Mononuclear cell (primary cell): Measurements from ENCODE around the gene DIS3L2. TPM values are rescaled to one million over a fixed set of nuclear protein-coding genes. Genes with fewer than 3 reads are reported as not detected.
"Not testable (repeated sequence)": the region's sequence is repeated elsewhere in the genome, so short reads cannot be mapped to it uniquely, and the experiment has no call there.

ENCODE experiments used
- H3K27me3 ChIP-seq: 2 replicates; pipeline ENCODE4 v1.6.0; 2011; ENCODE audit warnings: low read length, control low read depth; ENCODE audit not compliant: insufficient read depth
- H3K4me1 ChIP-seq: 2 replicates; pipeline ENCODE4 v1.5.1; 2011; ENCODE audit warnings: mild to moderate bottlenecking, low read length, control low read depth; ENCODE audit not compliant: insufficient read depth
- H3K4me3 ChIP-seq: 2 replicates; pipeline ENCODE4 v1.5.1; 2011; ENCODE audit warnings: mild to moderate bottlenecking, low read length, moderate library complexity
- H3K9me3 ChIP-seq: 2 replicates; pipeline ENCODE4 v1.5.1; 2011; ENCODE audit warnings: low read depth, mild to moderate bottlenecking, control low read depth, low read length
- total RNA-seq: library from RNA; depleted of rRNA; stranded (reverse); fragments of >200 nt; gene quantifications from one replicate; pipeline ENCODE4 v1.2.3, GENCODE V29; 2012

Gene DIS3L2
- total RNA-seq, 1 donor: 26.8 TPM

DNA sequence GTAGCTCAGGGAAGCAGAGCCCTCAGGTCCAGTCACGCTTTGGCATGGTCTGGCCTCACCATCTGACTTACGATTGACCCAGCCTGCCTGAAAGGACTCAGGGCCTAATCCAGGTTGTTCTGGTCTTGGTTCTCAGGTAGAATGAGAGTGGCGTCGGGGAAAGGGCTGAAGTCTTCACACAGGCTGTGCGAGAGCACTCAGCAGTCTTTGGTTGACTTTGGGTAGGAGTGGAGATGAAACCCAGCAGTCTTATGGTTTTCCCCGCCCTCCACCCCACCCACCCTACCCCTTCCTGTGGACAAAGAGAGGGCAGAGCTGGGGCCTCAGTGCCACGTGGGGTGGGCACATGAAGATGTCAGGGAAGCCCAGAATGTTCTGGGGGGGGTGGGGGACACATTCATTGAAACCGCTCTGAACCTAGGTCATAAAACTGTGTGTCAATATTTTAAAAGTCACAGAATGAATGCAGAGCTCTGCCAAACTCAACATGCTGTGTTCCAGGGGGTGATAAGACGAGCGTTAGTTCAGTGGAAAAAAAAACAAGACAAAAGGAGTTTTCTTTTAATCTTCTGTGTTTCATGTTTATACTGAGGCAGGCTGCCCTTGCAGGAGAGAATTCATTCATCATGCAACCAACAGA is 358.4 kb downstream of the DIS3L2 start:
- Histone ChIP-seq H3K4me1 (peaks cover 80% of the 10 kb centered on the region), H3K27me3 (no peaks in the 10 kb centered on the region), H3K4me3 (no peak overlapping the region), H3K9me3 (no peaks in the 10 kb centered on the region)

DNA sequence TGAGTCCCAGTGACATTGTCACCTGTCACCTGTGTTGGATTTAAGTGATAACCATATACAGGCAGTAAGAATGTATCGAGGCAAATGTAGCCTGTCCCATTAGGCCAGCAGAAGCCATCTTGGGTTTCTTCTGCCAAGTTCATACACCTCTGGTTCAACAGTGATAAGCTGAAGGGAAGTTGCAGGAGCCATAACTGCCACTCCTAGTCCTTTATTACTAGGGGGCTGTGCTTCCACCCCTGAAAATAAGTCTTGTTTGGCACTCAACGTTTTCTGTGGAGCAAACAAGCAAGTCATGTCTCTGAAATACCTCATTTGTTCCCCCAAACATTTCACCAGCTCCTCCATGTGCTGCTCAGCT is 358.9 kb downstream of the DIS3L2 start:
- peaks cover 75% of the 10 kb centered on the region for H3K4me1 ChIP-seq
- no peaks in the 10 kb centered on the region for H3K9me3 ChIP-seq
- H3K4me3 ChIP-seq: no peak overlapping the region
- H3K27me3 ChIP-seq: no peaks in the 10 kb centered on the region

DNA sequence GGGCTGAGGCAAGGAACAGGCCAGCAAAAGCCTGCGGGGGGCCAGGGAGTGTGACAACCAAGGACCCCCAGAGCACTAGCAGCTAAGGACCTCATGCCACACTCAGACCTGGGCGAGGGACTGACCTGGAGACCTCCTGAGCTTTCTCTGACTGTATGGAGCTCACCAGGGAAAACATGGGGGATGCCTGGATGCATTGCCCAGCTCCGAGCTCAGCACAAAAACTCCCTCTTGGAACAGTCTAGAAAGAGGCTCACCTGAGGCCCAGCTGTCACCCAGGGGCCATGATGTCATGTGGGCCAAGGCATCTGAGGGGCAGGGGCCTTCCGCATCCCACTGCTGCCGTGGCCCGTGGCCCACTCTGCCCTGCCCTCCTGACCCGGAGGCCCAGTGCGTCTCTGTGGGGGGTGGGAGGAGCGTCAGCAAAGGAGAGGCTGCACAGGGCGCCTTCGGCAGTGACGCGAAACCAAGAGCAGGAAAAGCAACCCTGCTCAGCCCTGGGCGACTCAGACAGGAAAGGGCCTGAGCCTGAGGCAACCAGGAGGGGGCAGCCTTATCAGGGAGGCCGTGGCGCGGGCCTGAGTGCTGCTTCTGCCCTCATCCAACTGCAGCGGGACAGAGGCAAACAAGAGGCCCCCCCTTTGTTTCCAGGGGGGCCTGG is 359.8 kb downstream of the DIS3L2 start:
- Histone ChIP-seq H3K4me1 (peaks cover 66% of the 10 kb centered on the region), H3K9me3 (no peaks in the 10 kb centered on the region), H3K27me3 (no peaks in the 10 kb centered on the region), H3K4me3 (no peak overlapping the region)

DNA sequence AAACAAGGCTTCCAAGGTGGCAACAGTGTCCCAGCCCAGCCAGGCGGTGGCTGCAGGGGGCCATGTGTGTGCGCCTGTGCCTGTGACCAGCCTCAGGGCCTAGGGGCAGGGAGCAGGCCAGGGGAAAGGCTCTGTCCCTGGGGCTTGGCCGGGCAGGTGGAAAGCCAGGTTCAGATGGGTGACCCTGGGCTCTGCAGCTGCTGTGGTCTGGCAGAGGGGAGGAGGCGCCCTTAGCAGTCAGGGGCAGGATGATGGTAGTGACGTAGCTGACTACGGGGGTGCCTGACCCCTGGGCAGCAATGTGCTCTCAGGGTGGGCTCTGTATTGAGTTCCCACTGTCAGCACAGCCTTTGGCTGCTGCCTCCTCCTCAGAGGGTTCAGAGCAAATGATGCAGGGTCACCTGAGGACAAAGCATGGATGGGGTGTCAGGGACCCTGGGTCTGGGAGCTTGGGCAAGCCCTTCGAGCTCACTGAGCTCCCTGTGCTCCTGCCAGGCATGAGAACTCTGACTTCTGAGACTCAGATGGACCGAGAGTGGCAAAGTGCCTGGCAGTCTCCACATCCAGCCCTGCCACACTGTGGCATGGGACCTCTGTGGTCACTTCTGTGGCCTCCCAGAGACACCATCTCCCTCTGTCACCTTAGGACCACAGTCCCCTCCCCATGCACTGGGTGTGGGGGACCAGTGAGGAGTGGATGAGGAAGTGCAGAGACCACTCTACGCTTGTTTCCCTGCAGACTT is 360.5 kb downstream of the DIS3L2 start:
- H3K4me1 ChIP-seq: peaks cover 59% of the 10 kb centered on the region
- no peak overlapping the region for H3K4me3 ChIP-seq
- H3K27me3 ChIP-seq: no peaks in the 10 kb centered on the region
- H3K9me3 ChIP-seq: no peaks in the 10 kb centered on the region

DNA sequence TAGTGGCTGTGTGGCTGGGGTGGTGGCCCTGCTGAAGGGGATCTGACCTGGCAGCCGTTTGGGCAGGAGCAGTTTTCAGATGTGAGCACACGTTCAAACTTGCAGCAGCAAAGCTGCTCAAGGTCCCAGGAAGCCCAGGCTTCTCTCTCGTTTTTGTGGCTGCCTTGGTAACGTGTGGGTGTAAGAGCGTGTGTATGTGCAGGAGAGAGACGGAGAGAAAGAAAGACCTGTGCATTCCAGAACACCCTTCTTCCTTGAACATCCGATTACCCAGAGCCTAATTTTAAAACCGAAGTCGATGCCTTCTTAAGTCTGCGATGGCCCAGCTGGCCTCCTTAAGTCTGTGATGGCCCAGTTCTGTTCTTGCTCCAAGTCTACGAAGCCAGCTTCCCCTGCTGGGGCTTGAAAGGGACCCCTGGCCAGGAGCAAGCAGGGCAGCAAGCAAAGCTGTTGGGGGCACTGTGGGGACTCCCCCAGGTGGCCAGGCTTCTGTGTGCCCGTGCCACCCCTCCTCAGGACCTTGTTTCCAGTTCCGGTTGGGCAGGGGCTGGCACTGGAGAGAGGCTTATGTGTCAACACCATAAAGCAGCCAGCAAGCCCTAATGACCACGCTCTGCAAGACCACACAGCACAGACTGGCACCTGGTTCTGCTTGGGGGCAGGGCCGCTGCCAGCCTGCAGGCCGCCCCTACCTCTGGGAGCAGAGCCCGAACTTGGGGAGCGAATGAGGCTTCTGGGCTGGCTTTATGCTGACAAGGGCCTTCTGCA is 361.2 kb downstream of the DIS3L2 start:
- H3K27me3 ChIP-seq: no peaks in the 10 kb centered on the region
- no peaks in the 10 kb centered on the region for H3K9me3 ChIP-seq
- no peak overlapping the region for H3K4me3 ChIP-seq
- peaks cover 52% of the 10 kb centered on the region for H3K4me1 ChIP-seq

DNA sequence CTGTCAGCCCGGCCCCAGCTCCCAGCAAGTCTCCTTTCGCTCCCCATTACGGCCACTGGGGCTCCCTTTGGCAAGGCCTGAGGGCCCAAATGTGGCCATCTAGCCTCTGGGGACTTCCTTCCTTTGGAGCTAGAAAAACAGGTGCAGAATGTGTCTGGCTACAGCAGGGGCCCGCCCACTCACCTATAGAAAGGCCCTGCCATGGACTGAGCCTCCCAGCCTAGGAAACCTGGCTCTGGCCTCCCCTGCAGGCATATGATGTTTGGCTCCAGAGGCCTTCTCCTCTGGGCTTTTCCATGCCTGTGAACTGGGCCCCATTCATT is 361.8 kb downstream of the DIS3L2 start:
- peaks cover 46% of the 10 kb centered on the region for H3K4me1 ChIP-seq
- no peak overlapping the region for H3K4me3 ChIP-seq
- H3K9me3 ChIP-seq: no peaks in the 10 kb centered on the region
- no peaks in the 10 kb centered on the region for H3K27me3 ChIP-seq

DNA sequence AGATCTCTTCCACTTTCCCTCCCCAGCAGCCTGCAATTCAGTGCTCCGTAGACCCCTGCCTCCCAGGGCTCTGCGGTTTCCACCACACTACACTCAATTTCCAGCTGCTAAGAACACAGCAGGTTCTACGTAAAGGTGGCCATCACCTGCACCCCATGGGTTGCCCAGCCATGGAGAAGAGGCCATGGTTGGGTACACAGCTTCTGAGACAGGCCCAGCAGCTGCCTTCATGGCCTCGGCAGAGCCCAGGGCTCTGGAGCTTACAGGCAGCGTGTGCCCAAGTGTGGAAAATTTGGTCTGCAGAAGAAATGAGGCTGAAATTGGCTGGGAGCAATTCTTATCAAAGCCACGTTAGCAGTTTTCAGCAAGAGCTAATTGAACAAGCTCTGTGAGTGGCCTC is 362.5 kb downstream of the DIS3L2 start:
- peaks cover 40% of the 10 kb centered on the region for H3K4me1 ChIP-seq
- H3K4me3 ChIP-seq, H3K27me3 ChIP-seq, H3K9me3 ChIP-seq: not testable (repeated sequence)

DNA sequence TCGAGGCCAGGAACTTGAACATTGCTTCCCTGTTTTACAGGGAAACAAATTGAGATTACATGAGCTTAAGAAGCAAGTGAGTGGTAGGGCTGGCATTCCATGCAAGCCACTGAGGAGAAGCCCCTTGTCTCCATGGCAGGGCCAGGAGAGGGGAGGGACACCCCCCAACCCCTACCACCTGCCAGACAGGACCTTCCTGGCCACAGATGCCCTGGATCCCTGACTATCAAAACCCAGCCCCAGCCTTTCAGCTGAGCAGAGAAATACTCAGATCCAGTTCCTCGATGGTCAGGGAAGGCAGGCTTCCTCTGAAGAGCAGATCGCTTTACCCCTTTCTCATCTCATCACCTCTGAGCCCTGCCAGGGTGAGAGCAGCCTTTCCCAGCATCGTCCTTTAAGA is 363.3 kb downstream of the DIS3L2 start:
- H3K4me1 ChIP-seq: peaks cover 31% of the 10 kb centered on the region
- H3K9me3 ChIP-seq: no peaks in the 10 kb centered on the region
- no peak overlapping the region for H3K4me3 ChIP-seq
- no peaks in the 10 kb centered on the region for H3K27me3 ChIP-seq

DNA sequence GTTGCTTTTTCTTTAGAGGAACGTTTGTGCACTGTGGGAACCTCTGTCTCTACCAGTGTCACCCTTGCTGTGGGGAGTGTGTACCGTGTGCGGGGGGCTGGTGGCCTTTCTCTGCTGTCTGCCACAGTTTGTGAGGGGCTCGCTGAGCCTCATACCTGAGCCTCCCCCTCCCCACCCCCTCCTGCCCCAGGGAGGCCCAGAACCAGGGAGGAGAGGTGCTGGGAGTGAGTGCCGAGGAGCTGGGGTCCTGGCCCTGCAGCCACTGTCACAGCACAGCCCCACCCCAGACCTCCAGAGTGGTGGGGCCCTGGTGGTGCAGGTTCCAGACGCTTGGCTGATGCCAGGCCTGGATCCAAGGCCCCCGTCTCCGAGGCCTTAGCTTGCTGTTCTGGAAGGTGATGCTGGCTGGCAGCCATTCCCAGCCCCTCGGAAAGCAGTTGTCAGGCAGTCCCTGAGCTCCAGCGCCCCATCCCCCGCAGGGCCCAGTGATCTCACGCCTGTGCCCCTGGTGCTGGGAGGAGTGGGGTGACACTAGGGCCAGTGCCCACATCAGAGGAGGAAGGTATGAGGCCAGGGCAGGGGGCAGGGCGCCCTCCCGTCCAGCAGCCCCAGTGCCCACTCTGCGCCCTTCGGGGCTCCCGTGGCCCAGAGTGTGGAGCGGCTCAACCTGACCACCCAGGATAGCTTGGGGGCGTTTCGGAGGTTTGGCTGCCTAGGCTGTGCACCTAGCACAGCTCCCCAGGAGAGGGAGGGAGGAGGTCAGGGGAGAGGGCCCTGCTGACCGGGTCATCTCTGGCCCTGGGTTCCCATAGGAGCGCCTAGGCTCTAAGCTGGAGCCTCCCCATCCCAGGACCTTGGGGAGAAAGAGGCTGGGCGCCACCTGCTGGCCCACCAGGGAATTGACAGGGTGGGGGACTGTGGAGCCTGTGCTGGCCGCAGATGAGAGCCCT is 364.1 kb downstream of the DIS3L2 start:
- no peak overlapping the region for H3K4me3 ChIP-seq
- H3K9me3 ChIP-seq: no peaks in the 10 kb centered on the region
- peaks cover 26% of the 10 kb centered on the region for H3K4me1 ChIP-seq
- H3K27me3 ChIP-seq: no peaks in the 10 kb centered on the region

DNA sequence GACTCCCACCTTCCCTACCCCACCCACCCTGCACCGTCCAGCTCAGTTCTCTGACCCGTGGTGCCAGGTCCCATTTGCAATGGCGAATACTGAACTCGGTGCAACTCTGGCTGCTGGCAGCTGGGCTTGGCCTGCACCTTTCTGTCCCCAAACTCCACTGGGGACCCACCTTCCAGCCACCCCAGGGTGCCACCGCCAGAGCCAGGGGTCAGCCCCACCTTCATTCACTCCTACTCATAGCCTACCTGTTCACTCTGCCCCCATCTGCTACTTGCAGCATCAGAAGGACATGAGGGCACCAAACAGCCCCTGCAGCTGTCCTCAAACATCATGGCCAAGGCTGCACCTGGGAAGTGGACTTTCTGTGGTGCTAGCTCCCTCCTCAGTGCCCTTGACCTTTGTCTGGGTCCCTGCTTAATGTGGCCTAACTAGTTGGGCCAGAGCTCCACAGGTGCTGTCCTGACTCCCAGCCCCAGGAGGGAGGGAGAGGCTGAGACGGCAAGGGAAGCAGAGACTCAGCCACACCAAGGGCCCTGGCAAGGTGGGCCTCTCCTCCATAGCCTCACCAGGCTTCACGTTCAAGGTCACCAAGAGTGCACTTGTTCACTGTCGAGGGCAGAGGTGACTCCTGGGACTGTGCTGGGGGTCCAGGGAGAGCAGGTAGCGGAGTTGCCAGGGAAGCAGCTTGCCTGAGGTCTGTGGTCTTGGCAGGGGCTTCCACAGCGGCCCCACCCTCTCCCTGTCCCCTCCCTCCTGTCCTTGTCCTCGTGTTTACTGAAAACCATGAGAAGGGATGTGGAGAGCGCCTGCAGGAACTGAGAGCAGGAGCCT is 365.0 kb downstream of the DIS3L2 start:
- not testable (repeated sequence) for H3K9me3 ChIP-seq, H3K27me3 ChIP-seq, H3K4me3 ChIP-seq
- peaks cover 17% of the 10 kb centered on the region for H3K4me1 ChIP-seq

DNA sequence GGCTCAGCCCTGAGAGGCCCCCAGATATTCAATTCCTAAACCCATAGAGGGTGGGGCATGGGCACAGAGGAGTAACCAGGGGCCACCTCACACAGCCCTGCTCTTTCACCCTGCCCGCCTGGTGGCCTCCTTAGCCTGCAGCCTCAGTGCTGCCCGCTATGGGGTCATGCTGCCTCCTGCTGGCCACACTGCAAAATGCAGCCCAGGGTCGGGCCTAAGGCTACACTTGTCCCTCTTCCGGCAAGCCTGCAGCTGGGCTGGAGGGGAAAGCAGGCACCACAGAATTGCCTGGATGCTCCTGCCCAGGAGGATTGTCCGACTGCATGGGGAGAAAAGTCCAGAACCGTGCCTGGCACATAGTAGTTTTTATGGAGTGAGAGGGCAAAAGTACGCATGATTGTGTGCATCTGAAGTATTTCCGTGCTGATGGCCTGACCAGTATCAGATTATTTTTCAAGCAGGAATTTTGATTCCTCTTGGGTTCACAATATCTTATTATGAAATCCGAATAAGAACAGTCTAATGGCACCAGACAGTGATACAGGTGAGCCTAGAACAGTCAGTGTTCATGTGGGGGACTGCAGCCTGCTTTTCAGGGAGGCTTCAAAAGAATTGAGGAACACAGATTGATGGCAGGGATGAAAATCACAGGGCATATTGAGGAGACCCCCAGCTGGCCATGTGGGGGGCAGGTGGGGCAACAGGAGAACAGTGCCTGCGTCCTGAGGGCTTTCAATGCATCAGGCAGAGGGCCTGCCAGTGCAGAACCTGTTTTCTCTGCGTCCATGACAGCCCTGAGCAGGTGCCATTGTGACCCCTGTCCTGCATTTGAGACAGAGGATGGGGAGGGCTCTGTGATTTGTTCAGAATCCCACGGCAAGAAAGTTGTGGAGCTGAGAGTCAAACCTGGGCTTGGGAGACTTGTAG is 365.9 kb downstream of the DIS3L2 start:
- Histone ChIP-seq H3K4me1 (peaks cover 8% of the 10 kb centered on the region), H3K9me3 (no peaks in the 10 kb centered on the region), H3K4me3 (no peak overlapping the region), H3K27me3 (no peaks in the 10 kb centered on the region)

DNA sequence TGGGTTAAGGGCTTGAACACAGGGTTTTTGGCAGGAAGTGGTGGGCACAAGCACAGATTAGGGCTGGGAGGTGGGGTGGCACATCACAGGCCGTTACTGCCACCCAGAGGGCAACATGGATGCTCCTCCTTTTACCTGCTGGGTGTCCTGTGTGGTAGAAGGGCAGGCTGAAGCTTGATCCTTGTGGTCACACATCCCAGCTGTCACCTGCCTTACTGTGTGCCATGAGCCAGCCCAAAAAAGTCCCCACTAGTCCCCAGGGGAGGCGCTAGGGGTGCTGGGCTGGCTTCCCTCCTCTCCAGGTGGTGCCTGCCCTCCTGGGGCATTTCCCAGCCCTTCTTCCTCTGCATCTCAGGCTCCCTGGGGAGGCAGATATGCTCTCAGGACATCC is 366.5 kb downstream of the DIS3L2 start:
- Histone ChIP-seq H3K9me3 (no peaks in the 10 kb centered on the region), H3K4me1 (peaks cover 4% of the 10 kb centered on the region), H3K4me3 (no peak overlapping the region), H3K27me3 (no peaks in the 10 kb centered on the region)
